Tibial nerve (tissue), 3 donors: ENCODE data around the gene BAHCC1.

ENCODE experiments used
- POLR2A ChIP-seq, 2 donors: fragments of 450-650 bp; IDR thresholded peaks; one replicate each; pipeline ENCODE4 v1.6.1; 2017; ENCODE audit warnings: antibody characterized with exemption in 2 of 2, mild to moderate bottlenecking in 2 of 2, moderate library complexity in 2 of 2
- TF ChIP-seq, protein P1 (sequence below), 5 experiments: fragments of 200-600 bp in 3 of 5; fragments of 450-650 bp in 2 of 5; sonication (generic) in 3 of 5; IDR thresholded peaks; one replicate each; pipeline ENCODE4 v1.5.1; 2016 to 2019; ENCODE audit warnings: antibody characterized with exemption in 5 of 5, mild to moderate bottlenecking in 3 of 5, moderate library complexity in 2 of 5

- TF ChIP-seq, protein P1, sequence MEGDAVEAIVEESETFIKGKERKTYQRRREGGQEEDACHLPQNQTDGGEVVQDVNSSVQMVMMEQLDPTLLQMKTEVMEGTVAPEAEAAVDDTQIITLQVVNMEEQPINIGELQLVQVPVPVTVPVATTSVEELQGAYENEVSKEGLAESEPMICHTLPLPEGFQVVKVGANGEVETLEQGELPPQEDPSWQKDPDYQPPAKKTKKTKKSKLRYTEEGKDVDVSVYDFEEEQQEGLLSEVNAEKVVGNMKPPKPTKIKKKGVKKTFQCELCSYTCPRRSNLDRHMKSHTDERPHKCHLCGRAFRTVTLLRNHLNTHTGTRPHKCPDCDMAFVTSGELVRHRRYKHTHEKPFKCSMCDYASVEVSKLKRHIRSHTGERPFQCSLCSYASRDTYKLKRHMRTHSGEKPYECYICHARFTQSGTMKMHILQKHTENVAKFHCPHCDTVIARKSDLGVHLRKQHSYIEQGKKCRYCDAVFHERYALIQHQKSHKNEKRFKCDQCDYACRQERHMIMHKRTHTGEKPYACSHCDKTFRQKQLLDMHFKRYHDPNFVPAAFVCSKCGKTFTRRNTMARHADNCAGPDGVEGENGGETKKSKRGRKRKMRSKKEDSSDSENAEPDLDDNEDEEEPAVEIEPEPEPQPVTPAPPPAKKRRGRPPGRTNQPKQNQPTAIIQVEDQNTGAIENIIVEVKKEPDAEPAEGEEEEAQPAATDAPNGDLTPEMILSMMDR (IDR thresholded peaks at IDR 0.05): no peak
- TF ChIP-seq POLR2A (IDR thresholded peaks at IDR 0.05): no peak
These were observed 12.8 kb downstream of the BAHCC1 start for GRCh38 chr17:81408049-81408448.
